Cortex of kidney (tissue), 1 donor: ENCODE data around the gene MRPL10.
A peak's percentile ranks its signal among the peaks of the same experiment; 100 is the strongest.

Source experiments
- DNase-seq: peaks from one replicate; lab custom pipeline; 2025; lab: John Stamatoyannopoulos, UW

Gene MRPL10

DNA sequence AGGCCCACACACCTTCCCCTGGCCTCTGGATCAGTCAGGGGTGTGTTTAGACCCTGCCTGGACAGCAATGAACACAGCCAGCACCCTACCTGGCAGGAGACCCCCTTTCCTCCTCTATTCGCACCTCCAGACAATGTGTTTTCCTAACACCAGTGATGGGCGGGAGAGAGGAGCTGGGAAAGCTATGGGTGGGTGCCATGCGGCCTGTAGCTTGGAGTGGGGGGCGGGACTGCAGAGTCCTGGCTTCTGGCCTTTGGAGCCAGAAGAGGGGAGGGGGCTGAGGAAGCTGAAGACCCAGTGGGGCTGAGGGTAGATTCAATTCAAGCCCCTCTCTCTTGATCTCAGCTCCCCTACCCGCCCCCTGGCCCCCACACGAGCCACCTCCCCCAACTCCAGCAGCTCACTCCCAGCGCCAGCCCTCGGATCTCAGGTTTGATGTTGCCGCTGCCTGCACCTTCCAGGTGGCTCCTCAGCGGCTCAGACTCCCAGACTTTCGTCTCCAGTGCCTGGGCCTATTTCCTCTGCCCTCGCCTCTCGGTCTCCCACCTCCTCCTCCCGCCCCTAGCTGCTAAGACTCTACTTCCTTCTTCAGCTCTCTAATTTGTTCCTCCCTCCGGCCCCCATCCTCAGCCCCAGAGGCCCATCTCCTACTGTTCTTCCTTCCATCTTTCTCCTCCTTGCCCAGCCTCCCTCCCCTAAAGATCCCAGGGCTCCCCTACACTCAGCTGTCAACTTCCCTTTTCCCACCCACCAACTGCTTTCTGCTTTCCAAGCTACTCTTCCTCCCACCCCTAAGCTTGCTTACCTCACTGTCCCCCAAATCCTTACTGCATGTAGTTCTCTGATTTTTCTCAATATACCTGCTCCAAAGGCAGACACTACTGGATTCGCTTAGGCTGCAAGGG, 26.5 kb upstream of the MRPL10 start:
- no peak for DNase-seq

DNA sequence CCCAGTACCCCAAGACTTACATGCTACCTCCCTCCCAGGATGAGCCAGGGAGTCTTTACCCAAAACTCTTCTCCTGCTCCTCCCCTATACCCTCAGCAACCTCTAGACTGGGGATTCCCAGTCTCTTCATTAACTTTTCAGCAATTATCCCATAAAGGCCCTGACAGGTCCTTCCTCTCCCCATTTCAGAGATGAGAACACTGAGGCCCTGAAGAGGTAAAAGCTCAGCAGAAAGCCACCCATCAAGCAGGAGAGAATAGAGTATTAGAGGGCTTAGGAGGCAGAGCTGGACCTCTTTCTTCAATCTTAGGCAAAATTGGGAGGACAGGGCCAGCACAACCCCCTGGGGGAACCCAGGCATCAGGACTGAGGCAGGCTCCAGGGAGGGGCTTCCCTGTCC, 25.5 kb upstream of the MRPL10 start:
- DNase-seq, result no peak

DNA sequence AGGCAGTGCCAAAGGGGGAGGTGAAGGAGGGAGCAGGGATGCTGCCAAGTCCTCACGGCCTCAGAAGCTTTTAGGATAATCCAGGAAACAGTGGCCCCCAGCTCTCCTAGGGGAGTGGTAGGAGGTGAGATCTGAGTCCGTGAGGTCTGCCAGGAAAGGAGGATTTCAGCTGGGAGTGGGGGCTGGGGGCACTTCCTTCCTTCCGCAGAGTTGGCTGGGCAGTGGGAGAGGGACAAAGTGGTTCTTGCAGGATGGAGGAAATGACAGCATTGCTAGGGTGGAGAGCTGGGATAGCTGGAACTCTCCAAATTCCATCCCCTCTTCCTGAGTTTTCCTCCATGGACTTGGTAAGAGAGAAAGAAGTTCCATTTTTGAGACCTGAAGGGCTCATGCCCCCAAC, 24.4 kb upstream of the MRPL10 start:
- no peak for DNase-seq

DNA sequence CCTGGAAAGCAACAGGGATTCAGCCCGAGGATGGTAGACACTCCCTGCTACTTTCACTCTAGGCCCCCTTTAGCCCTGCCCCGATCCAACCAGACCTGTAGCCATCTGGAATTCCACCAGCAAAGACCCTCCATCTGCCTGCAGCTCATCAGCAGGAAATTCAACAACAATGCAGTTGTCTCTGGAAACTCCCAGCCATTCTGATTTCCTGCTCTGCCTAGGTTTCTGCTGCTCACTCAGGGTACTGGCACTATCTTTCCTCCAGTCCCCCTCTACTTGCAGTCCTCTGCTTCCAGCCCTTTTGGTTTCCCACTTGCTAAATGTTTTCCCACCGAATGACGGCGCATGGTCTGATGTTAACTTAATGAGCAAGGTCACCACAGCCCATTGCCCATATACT, 22.3 kb upstream of the MRPL10 start:
- DNase-seq, result no peak

DNA sequence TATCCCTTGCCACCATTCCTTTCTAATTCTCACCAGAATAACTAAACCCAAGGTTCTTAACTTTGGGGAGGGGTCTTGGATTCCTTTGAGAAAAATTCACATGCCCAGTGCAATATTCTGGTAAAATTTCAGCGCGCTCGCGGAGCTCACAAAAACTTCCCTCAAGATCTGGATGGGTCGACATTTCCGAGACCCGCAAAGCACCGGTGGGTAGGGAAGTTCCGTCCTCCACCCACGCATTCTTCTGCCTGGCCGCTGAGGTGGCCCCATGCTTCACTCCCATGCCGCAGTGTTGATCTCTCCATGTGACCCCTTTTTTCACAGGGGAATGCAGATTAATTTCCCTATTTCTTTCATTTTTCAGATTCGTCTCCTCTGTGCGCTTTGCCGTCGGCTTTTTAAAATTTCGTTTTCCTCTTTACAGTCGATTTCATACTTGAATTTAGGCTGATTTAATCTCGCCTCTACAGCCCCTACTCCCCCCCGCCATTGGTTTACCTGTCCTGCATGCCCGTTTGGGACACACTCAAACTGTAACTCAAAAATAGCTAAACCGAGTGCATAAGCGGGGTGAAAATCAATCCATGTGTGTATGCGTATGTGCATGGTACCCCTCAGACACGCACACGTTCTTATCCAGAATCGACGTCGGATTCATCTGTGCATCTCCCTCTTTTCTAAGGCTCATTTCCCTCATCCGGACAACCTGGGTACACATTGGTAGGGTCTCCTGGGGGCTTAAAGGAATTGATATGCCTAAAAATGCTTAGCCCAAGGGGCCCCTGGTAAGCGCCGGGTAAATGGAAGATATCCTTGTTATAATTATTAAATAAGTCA, 21.0 kb upstream of the MRPL10 start:
- no peak for DNase-seq

DNA sequence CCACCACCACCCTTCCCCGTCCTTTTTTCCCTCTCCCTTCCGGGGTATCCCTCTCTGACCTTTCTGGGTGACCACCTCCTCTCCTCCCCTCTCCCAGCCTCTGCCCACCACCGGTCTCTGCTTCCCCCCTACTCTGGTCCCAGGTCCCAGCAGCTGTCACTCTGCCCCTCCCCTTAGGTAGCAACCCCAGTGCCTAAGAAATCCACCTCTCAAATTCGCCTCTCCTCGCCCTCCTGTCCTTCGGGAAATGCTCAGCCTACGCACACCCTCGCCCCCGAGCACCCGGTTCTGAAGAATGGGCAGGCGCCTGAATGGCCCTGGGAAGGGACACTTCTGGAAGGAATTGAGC, 20.4 kb upstream of the MRPL10 start:
- no peak for DNase-seq

DNA sequence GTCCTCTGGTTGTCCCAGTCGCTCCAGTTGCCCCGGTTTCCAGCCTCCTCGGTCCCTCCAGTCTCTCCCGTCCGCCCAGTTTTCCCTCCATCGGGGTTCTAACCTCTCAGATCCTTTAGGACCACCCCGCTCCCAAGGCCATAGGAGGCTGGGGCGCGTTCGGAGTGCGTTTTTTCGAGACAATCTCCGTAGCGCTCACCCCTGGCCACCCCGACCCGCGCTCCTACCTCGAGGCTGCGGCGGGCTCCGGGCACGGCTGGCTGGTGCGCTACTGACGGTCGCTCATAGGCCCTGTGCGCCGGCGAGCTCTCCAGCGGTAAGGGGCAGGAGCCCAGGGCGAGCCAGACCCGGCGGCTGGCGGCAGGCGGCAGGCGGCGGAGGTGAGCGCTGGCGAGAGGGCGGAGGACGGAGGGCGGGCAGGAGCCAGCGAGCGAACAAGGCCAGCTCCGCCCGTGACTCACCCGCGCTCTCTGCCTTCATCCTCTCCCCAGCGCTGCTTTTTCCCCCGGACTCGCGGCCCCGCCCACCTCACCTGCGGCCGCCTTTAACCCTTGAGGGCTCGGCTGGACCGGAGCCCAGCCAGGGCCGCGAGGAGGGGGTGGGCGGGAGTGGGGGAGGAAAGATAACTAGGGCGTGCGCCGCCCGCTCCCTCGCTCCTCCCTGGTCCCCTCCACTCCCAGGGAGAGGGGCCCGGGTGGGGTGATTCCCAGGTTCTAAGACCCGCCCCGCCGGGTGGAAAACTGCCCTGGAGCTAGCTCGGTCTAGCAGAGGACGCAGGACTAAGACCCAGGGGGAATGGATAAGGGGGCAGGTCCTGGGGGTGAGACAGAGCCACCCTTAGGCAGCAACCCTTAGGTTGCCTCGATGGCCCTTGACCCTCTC, 19.6 kb upstream of the MRPL10 start, which contains the start of gene SP6:
Gene SP6 (minus strand): TSS at position 472 of the 882 bp plus-strand sequence. CDS start 2,734 bp downstream, outside the sequence.
- DNase-seq, result no peak

DNA sequence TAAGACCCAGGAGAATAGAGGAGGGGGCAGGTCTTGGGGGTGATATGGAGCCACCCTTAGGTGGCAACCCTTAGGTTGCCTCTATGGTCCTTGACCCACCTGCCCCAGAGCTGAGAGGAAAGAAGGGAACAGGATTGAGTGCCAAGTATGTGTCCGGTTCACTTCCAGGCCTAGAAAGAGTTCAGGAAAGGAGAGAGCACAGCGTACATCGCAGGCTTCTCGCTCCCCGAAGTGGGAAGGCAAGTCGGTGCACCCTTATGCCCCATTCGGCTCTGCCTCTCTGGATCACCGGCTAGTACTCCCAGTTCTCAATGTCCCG, 19.0 kb upstream of the MRPL10 start:
- no peak for DNase-seq

DNA sequence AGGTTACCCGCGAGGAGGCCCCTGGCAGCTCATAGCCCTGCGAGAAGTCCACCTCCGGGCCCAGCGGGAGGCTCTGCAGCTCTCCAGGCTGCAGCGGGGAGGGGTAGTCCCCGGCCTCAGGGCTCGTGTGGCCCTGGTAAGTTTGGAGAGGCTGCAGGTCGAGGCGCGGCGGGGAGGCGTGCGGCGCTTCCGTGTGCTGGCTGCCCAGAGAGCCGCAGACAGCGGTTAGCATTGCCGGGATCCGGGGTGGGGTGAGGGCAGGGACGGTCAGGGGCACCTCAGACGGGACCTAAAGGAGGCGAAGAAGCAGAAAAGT, 16.8 kb upstream of the MRPL10 start:
- DNase-seq, result no peak

DNA sequence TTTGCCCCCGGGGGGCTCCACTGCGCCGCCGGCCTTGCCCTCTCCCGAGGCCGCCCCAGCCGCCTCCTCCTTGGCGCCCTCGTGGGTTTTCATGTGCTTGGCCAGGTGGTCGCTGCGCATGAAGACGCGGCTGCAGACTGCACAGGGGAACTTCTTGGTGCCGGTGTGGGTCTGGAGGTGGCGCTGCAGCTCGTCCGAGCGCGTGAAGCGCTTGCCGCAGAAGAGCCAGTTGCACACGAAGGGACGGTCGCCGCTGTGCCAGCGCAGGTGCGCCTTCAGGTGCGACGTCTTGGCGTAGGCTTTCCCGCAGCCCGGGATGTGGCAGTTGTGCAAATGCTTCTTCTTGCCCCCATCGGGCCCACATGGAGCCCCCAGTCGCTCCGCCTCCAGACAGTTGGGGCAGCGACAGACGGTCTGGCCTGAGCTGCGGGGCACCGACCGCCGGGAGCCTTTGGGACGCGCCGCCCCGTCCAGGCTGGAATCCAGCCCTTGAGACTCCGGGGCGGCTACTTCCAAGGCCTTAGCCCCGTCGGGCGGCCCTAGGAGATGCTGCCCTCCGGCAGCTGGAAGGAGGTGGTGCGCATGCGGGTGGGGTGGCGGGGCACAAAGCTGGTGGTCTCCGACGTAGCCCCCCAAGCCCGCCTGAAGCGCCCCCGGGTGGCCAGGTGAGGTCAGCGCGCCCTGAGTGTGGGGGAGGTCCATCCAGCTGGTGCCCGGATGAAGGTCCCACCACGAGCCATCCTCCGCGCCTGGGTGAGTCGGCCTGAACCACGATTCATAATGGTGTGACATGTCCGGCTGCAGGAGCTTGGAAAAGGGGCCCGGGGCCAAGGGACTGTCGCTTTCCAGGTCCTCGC, 16.2 kb upstream of the MRPL10 start:
- DNase-seq, result no peak

DNA sequence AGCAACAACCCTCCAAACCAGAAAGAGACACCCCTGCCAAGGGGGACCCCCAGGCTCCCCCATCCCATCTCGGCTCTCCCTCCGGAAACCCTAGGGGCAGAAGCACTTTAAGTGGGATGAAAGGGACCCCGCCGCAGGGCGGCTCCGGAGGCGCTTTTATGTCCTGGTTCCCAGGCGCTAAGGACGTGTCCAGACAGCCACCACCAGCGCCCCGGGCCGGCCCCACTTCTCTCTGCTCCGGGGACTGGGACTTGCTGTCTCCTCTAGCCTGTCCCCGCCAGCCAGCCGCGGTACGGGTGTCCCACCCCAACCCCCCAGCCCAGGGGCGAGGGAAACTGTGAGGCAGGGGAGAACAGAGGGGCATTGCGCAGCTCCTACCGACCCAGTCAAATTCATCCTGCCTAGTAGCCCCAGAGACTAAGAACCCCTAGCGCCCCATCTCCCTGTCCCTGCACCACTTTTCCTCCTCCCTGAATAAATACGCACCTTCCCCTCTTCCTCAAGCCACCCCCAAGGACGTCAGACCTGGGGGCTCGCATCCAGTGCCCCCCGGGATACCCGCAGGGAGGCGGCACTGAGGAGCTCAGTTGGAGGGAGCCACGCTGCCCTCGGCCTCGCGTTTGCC, 15.5 kb upstream of the MRPL10 start:
- DNase-seq, result no peak

DNA sequence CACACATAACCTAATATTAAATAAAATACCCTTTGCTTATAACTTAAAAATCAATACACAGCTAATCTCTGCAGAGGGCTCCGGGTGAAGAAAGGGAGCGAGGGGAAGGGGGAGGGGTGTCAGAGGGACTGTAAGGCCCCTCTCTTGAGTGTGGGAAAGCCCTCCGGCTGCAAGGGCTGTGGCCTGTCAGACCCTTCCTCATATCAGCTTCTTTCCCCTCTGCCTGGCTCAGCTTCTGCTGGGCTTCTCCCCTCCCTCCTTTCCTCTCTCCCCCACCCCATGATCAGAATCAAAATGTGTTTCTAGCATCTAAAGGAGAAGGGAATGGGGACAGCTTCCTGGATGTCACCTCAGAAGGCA, 14.4 kb upstream of the MRPL10 start:
- no peak for DNase-seq

DNA sequence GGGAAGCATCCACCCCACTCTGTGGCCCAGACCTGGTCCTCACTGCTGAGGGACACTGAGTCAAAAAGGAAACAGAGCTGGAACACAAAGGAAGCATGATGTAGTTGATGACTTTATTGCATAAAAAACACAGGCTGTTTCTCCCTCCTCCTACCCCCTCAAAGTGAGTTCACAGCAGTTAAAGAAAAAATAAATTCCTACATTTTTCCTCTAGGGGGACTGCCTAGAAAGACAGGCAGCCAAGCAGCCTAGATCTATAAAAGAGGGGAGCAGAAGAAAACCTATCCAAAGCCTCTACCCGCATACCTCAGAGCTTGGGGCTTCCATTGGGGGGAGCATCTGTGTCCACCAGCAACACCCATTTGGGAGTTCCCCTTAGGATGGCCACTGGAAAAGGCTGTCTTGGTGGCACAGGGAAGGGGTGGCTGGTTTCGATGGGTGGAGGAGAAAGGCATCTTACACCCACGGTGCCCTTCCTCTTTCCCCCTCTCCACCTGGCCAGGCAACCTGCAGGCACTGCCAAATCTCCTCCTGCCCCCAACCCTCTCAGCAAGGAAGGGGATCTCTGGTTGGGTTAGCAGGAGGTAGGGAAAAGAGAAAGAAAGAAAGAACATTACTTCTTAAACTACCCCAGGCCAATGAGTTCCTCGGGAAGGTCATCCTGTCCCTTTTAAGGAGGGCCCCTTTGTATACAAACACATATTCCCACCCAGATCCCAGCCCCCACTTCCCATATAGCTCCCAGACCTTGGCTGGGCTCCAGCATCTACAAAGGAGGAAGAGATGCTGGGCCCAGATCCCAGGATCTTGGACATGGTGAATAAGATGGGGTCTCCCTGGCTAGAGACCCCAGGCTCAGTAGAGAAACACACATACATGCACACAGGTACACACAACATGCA, 13.7 kb upstream of the MRPL10 start:
- DNase-seq, result no peak

DNA sequence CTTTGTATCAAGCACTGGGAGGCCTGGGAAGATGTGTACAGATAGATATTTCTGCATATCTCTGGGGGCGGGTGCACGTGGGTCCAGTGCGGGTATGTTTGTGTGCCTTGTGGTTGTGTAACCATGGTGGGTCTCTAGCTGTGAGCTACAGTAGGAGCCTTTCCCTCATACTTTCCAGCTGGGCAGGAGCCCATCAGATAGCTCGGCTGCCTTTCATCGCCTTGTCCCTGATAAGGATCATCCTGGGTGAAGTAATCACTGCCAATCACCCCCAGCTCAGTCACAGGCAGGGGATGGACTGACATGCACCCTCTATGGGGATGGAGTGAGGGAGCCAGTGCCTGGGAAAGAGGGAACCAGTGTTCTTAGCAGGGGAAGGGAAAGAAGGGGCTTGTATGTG, 12.9 kb upstream of the MRPL10 start:
- no peak for DNase-seq

DNA sequence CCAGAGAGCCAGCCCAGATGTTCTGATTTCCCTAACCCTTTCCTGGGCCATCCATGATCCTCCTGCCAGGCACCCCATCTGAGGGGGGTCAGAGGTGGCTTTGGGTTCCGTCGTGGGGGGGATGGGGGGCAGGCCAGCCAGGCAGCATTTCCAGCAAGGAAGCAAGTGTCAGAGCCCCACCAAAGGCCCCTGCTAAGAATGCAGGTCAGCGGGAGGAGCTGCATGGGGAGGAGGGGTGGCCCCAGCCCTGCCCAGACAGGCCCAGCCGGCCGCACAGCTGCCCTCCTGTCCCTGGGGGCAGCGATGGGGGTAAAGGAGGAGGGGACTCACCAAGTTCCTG, 12.0 kb upstream of the MRPL10 start:
- DNase-seq, result no peak

DNA sequence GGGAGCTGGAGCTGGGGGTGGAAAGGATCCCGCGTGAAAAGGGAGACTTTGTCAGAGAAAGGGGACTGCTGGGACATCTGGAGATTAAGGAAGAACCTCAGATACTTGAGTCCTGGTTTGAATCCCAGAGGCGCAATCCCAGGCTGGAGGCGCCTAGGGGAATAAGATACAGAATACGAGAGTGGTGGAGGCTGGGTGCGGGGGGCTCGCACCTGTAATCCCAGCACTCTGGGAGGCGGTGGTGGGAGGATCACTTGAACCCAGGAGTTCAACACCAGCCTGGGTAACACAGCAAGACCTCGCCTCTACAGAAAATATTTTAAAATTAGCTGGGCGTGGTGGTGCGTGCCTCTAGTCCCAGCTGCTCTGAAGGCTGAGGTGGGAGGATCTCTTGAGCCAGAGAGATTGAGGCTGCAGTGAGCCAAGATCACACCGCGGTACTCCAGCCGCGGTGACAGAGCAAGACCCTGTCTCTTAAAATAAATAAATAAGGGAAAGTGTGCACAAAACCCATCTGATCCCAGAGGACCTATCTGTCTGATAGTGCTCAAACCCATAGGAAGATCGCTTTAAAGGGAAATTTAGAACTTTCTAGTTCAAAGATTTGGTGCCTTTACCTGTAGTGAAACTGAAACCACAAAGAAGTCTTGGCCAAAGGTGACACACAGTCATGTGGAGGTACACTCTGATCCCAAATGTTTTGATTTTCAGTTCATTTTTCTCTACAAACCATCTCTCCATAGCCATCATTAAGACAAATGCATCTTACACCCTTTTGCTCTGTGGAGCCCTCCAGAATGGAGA, 10.3 kb upstream of the MRPL10 start:
- DNase-seq, result no peak

DNA sequence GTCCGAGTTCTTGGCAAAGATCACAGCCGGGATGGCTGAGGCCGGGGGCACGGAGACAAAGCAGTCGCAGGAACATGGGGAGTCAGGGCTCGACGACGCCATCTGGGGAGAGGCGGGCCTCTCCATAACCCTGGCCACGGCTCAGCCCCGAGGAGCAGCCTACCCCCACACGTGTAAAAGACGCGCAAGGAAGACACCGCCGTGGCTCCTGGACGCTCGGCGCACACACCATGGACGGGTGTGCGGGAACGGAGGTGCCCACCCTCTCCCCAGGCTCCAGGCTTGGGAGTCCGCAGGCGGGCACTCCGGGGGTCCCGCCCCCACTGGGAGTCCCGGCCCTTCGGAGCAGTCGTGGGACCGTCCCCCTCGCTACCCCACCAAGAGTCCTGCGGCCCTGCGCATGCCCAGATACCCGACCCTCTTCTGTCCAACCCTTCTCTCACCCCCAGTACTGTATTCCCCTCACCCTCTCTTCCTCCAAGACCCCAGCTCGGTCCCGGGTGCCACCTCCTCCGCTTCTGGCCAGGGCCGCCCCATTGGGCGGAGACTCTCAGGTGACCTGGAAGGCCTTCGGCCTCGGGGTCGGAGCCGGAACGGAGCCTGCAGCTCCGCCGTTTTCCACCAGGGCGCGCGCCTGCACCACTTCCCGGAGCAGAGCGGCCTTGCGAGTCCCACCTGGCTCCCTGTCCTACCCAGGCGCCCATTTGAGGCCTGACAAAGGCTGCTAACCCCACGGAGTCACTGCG, 9.6 kb upstream of the MRPL10 start, which contains the start of gene SCRN2:
Gene SCRN2 (minus strand): TSS at position 532 of the 746 bp plus-strand sequence. CDS start 430 bp downstream, at position 102.
- DNase-seq, result peak; percentile 74

DNA sequence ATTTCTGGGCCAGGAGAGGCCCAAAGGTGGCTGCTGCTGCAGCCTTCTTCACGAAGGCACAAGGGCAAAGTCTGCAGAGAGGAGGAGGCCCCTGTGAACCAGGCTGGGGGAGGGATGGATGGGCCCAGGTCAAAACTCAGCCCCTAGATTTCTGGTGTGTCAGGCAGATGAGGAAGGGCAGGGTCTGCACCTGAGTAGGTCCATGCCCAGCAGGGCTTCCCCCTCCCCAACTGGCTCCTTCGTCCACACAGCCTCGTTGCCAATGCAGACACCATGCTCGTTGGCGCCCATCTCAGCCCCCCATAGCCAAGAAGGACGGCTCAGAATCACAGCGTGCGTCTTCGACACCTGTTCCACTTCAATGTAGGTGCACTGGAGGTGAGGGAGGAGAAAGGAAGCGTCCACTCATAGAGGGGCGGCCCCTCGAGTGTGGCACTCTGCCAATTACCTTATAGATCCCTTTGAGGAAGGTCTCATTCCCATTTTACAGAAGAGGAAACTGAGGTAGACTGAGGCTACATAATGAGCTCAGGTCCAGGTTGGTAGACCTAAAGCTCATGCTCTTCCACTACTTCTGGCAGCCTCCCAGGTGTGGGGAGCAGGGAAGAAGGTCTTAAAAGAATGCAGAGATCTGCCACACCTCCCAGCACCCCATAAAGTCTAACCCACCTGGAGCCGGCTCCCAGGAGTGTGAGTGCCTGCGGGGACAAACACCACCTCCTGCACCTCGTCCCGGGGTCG, 8.8 kb upstream of the MRPL10 start:
- no peak for DNase-seq
